PC-3 (cell line): ENCODE measurements around the gene UNC13C. TPM values are rescaled to one million over a fixed set of nuclear protein-coding genes. Genes with fewer than 3 reads are reported as not detected.

Source experiments
- ATAC-seq: fragments of 200-7000 bp; cut with Tn5 transposase; 2 replicates; pipeline ENCODE4 v1.9.1; 2020; ENCODE audit warnings: mild to moderate bottlenecking, moderate library complexity
- BruUV-seq: library from RNA; stranded (reverse); fragments of 400-500 nt; replicated peaks from 2 replicates; lab custom pipeline; 2021; lab: Mats Ljungman, UMichigan
- CTCF ChIA-PET: fragments of 300-600 bp; sonication (Branson Sonifier 250); formaldehyde crosslinking; loops from one replicate; lab custom pipeline; 2022; ENCODE audit warnings: antibody characterized with exemption; lab: Charles Lee
- POLR2A ChIA-PET: fragments of 300-600 bp; sonication (Branson Sonifier 250); formaldehyde crosslinking; loops from one replicate; lab custom pipeline; 2022; ENCODE audit warnings: antibody characterized with exemption; ENCODE audit not compliant: unreplicated experiment; lab: Charles Lee
- DNase-seq: peaks from one replicate; pipeline ENCODE4 v3.0.0-alpha.2; 2015
- H2AFZ ChIP-seq: fragments of 300-600 bp; sonication (generic); 2 replicates; pipeline ENCODE4 v1.6.0; 2016; ENCODE audit warnings: antibody characterized with exemption, low read length
- H3F3A ChIP-seq: fragments of 300-600 bp; sonication (generic); one replicate; pipeline ENCODE4 v1.6.0; 2017; ENCODE audit warnings: antibody characterized with exemption, low read length, control low read depth, mild to moderate bottlenecking; ENCODE audit not compliant: unreplicated experiment
- H3K27ac ChIP-seq: fragments of 300-600 bp; sonication (generic); 2 replicates; pipeline ENCODE4 v1.5.1; 2016; ENCODE audit warnings: mild to moderate bottlenecking, low read length
- H3K27me3 ChIP-seq: fragments of 300-600 bp; sonication (generic); 2 replicates; pipeline ENCODE4 v1.6.1; 2016; ENCODE audit warnings: low read length, mixed read lengths
- H3K36me3 ChIP-seq: fragments of 300-600 bp; sonication (generic); 2 replicates; pipeline ENCODE4 v1.6.1; 2016; ENCODE audit warnings: low read depth, mixed run types, low read length, mixed read lengths
- H3K4me1 ChIP-seq: fragments of 300-600 bp; sonication (generic); 2 replicates; pipeline ENCODE4 v1.5.1; 2016; ENCODE audit warnings: low read length; ENCODE audit not compliant: insufficient read depth
- H3K4me2 ChIP-seq: fragments of 300-600 bp; sonication (generic); 2 replicates; pipeline ENCODE4 v1.6.0; 2016; ENCODE audit warnings: low read length
- H3K4me3 ChIP-seq: fragments of 300-600 bp; sonication (generic); 2 replicates; pipeline ENCODE4 v1.5.1; 2016; ENCODE audit warnings: mild to moderate bottlenecking, low read length, mixed read lengths
- H3K79me2 ChIP-seq: fragments of 300-600 bp; sonication (generic); 2 replicates; pipeline ENCODE4 v1.6.1; 2017; ENCODE audit warnings: low read length, mixed read lengths
- H3K9ac ChIP-seq: fragments of 300-600 bp; sonication (generic); 2 replicates; pipeline ENCODE4 v1.6.0; 2016; ENCODE audit warnings: mild to moderate bottlenecking, low read length
- H3K9me2 ChIP-seq: fragments of 300-600 bp; sonication (generic); replicated peaks from 2 replicates; pipeline ENCODE4 v1.6.1; 2016; ENCODE audit warnings: mixed run types, low read length, mixed read lengths
- H3K9me3 ChIP-seq: fragments of 300-600 bp; sonication (generic); 2 replicates; pipeline ENCODE4 v1.6.1; 2016; ENCODE audit warnings: low read length, mixed read lengths
- H4K20me1 ChIP-seq: fragments of 300-600 bp; sonication (generic); 2 replicates; pipeline ENCODE4 v1.6.1; 2016; ENCODE audit warnings: low read length, mixed read lengths
- EZH2 ChIP-seq: fragments of 300-600 bp; sonication (generic); IDR thresholded peaks from one replicate; pipeline ENCODE4 v1.6.1; 2017; ENCODE audit warnings: antibody characterized with exemption, mild to moderate bottlenecking, low read length; ENCODE audit not compliant: unreplicated experiment
- EZH2phosphoT487 ChIP-seq: fragments of 300-600 bp; sonication (generic); IDR thresholded peaks from 2 replicates; pipeline ENCODE4 v1.6.1; 2018; ENCODE audit warnings: mild to moderate bottlenecking, antibody characterized with exemption, low read length, borderline replicate concordance
- intact Hi-C: fragments of 100-400 bp; cut with micrococcal nuclease; formaldehyde crosslinking; loops from 2 replicates; pipeline ENCODE4 v1.9.0; 2023
- total RNA-seq: library from RNA; depleted of rRNA; stranded (reverse); fragments of >200 nt; gene quantifications from 2 replicates; pipeline ENCODE4 v1.2.3, GENCODE V29; 2014
- TF ChIP-seq, protein P1 (sequence below): fragments of 300-600 bp; sonication (generic); conservative IDR thresholded peaks from 2 replicates; pipeline ENCODE4 v1.5.1; 2017; ENCODE audit warnings: antibody characterized with exemption, low read depth, mild to moderate bottlenecking, low read length

UNC13C gene
- total RNA-seq, 1 experiment from 2014 or later, result not detected

DNA sequence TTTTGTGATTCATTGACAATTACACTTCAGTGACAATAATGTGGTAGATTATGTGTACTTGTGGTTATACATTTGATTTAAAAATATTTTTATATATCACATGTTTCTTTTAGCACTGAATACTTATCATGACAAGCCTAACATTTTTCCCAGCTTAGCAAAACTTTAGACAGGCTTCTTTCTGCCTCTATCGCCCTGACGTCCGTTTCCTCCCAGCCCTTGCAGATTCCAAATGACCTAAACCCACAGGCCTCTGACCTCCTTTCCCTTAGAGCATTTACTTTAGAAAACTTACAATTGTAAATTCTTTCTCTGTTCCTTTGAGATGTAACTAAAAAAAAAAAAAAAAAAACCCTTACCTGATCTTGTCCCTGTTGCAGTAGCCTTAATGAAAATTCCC lies 326.1 kb downstream of the UNC13C start:
- intact Hi-C loops, result no loop called here
- POLR2A ChIA-PET, result no interaction called here
- no TSS peak for BruUV-seq

DNA sequence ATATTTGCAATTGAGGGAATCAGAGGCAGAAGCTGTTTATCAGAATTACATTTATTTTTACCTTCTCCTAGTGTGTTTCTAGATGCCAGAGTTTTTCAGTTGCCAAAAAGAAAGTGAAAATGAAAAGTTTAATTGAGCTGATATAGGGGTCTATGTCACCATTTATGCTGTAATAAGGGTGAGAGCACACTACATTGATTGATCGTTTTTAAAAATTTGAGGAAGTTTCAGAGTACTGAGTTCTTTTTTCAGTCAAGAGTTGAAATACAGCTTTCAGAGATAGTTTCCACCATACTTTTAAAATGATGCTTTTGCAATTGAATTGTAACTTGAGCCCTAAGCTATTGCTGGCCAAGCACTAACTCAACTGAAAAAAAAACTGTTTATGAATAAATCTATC lies 326.9 kb downstream of the UNC13C start:
- H4K20me1 ChIP-seq, result no peaks in the 10 kb centered on the region
- POLR2A ChIA-PET, result no interaction called here
- ATAC-seq, result no peak
- H3K36me3 ChIP-seq, result no peaks in the 10 kb centered on the region
- no peaks in the 10 kb centered on the region for H3K4me1 ChIP-seq
- no peaks in the 10 kb centered on the region for H3K9me3 ChIP-seq
- no peak overlapping the region for H3K4me3 ChIP-seq
- no peaks in the 10 kb centered on the region for H3F3A ChIP-seq
- no peak overlapping the region for H2AFZ ChIP-seq
- TF ChIP-seq, protein P1, sequence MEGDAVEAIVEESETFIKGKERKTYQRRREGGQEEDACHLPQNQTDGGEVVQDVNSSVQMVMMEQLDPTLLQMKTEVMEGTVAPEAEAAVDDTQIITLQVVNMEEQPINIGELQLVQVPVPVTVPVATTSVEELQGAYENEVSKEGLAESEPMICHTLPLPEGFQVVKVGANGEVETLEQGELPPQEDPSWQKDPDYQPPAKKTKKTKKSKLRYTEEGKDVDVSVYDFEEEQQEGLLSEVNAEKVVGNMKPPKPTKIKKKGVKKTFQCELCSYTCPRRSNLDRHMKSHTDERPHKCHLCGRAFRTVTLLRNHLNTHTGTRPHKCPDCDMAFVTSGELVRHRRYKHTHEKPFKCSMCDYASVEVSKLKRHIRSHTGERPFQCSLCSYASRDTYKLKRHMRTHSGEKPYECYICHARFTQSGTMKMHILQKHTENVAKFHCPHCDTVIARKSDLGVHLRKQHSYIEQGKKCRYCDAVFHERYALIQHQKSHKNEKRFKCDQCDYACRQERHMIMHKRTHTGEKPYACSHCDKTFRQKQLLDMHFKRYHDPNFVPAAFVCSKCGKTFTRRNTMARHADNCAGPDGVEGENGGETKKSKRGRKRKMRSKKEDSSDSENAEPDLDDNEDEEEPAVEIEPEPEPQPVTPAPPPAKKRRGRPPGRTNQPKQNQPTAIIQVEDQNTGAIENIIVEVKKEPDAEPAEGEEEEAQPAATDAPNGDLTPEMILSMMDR, result no peak
- TF ChIP-seq EZH2, result no peak
- TF ChIP-seq EZH2phosphoT487, result no peak
- DNase-seq, result no peak
- no peak overlapping the region for H3K9ac ChIP-seq
- no peak overlapping the region for H3K4me2 ChIP-seq
- intact Hi-C loops, result no loop called here
- H3K27ac ChIP-seq, result no peak overlapping the region
- no TSS peak for BruUV-seq
- H3K9me2 ChIP-seq, result no peaks in the 10 kb centered on the region
- H3K79me2 ChIP-seq, result no peaks in the 10 kb centered on the region
- H3K27me3 ChIP-seq, result no peaks in the 10 kb centered on the region
- CTCF ChIA-PET, result no interaction called here

More for the DNA sequence above, 326.1 kb downstream of the UNC13C start:
- Histone ChIP-seq H4K20me1 (no peaks in the 10 kb centered on the region), H3K4me1 (no peaks in the 10 kb centered on the region), H3F3A (no peaks in the 10 kb centered on the region), H3K27me3 (no peaks in the 10 kb centered on the region), H3K79me2 (no peaks in the 10 kb centered on the region), H3K9ac (no peak overlapping the region), H3K9me3 (no peaks in the 10 kb centered on the region), H3K4me2 (no peak overlapping the region), H3K4me3 (no peak overlapping the region), H3K9me2 (no peaks in the 10 kb centered on the region), H3K27ac (no peak overlapping the region), H2AFZ (no peak overlapping the region), H3K36me3 (no peaks in the 10 kb centered on the region)
- TF ChIP-seq, protein P1, result no peak
- TF ChIP-seq EZH2 (no peak), EZH2phosphoT487 (no peak)
- no peak for DNase-seq
- CTCF ChIA-PET, result no interaction called here
- ATAC-seq, result no peak

GRCh38 chr15:54307252-54307902 lies 329.1 kb downstream of the UNC13C start:
- intact Hi-C loops, result no loop called here
- no peak overlapping the region for H3K27ac ChIP-seq
- BruUV-seq, result no TSS peak
- no peak for ATAC-seq
- H3F3A ChIP-seq, result no peaks in the 10 kb centered on the region
- no peaks in the 10 kb centered on the region for H3K79me2 ChIP-seq
- DNase-seq, result no peak
- H3K9ac ChIP-seq, result no peak overlapping the region
- CTCF ChIA-PET, result no interaction called here
- no peaks in the 10 kb centered on the region for H4K20me1 ChIP-seq
- H3K27me3 ChIP-seq, result no peaks in the 10 kb centered on the region
- no peak overlapping the region for H3K4me3 ChIP-seq
- POLR2A ChIA-PET, result no interaction called here
- TF ChIP-seq EZH2phosphoT487 (no peak), EZH2 (no peak)
- H3K9me2 ChIP-seq, result no peaks in the 10 kb centered on the region
- no peaks in the 10 kb centered on the region for H3K36me3 ChIP-seq
- no peak overlapping the region for H3K4me2 ChIP-seq
- H3K9me3 ChIP-seq, result no peaks in the 10 kb centered on the region
- H2AFZ ChIP-seq, result no peak overlapping the region
- H3K4me1 ChIP-seq, result no peaks in the 10 kb centered on the region
